Measurements from ENCODE around the gene HRH2.

HRH2 gene

DNA sequence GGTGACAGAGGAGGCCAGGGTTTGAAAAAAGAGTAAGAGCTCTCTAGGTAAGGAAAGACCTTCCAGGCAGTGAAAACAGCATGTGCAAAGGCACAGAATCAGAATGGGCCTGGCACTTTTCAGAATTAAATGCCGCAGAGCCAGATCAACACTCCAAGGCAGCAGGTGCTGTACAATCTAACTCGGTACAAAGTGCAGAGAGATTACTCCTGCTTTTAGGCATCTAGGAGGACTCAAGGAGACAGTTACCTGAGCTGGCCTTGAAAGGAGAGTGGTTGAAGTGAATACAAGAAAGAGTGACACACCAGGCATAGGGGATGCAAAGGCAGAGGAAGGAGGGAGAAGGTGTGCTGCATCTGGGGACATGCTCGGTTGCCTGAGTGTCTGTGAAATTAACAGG, 21.5 kb downstream of the HRH2 start:
- Histone ChIP-seq H2BK5ac (ENCODE audit: low read length) (no peak overlapping the region), H2AK5ac (ENCODE audit: low read depth, low read length) (no peak overlapping the region), H3K14ac (ENCODE audit: low read length) (no peak overlapping the region), H3K27ac (replicated peaks; ENCODE audit: low read length) (no peak overlapping the region), H3K4me3 (ENCODE audit: low read length in 2 of 2) (no peak overlapping the region), H3K27me3 (ENCODE audit: control insufficient read depth in 3 of 3, insufficient read depth in 3 of 3, low read depth in 1 of 3, low read length in 3 of 3) (peaks cover 0 to 13% (median 0%) of the 10 kb centered on the region in 3 experiments), H3K4ac (ENCODE audit: low read length) (no peak overlapping the region), H2BK120ac (ENCODE audit: low read depth, low read length) (no peak overlapping the region), H3K9me3 (replicated peaks in 1 of 2; ENCODE audit: control insufficient read depth in 2 of 2, insufficient read depth in 1 of 2, low read depth in 1 of 2, low read length in 2 of 2) (no peaks in the 10 kb centered on the region), H2BK12ac (ENCODE audit: low read length) (no peak overlapping the region), H4K8ac (ENCODE audit: low read depth, low read length) (no peak overlapping the region), H3K79me1 (ENCODE audit: low read depth, low read length) (no peaks in the 10 kb centered on the region), H2BK15ac (ENCODE audit: low read length) (no peak overlapping the region), H4K91ac (ENCODE audit: low read depth, low read length, poor library complexity) (no peak overlapping the region), H3K36me3 (replicated peaks in 1 of 2; ENCODE audit: control insufficient read depth in 2 of 2, insufficient read depth in 2 of 2, low read length in 2 of 2) (no peaks in the 10 kb centered on the region), H3K9ac (ENCODE audit: low read depth, low read length, poor library complexity) (no peak overlapping the region), H3K4me2 (ENCODE audit: insufficient read depth, low read length, poor library complexity, severe bottlenecking) (no peak overlapping the region), H2AFZ (ENCODE audit: low read length) (no peak overlapping the region), H3K18ac (ENCODE audit: low read length) (no peak overlapping the region), H3K4me1 (ENCODE audit: control insufficient read depth in 2 of 2, insufficient read depth in 1 of 2, low read depth in 1 of 2, low read length in 2 of 2) (peaks cover 0 to 1% of the 10 kb centered on the region in 2 donors), H3K23ac (ENCODE audit: low read depth, low read length, poor library complexity) (no peak overlapping the region)
- no peak for DNase-seq (ENCODE audit: low spot score)
- no CpG with 5 or more reads among the region's 3 CpGs for WGBS, 2 donors (ENCODE audit: extremely low coverage in 2 of 2, insufficient read length in 2 of 2, insufficient replicate concordance in 1 of 2)

DNA sequence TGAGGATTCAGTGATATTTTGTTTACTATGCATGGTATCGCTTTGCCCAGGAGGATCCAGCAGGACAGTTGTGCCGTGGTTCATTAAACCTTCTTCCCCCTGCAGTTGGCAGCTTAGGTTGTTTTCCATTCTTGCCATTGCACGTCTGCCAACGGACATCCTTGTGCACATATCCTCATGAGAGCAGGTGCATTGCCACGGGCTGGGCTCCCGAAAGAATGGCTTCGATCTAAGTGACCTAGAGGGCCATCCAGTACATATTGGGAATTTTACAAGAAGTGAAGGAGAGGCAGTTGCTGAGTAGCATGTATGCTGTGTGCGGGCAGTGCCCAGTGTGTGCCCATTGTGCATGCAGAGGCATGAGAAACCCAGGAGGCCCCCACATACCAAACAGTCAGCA, 22.1 kb downstream of the HRH2 start:
- no peak for DNase-seq (ENCODE audit: low spot score)
- no peak overlapping the region for H3K18ac ChIP-seq (ENCODE audit: low read length)
- H2AK5ac ChIP-seq (ENCODE audit: low read depth, low read length) = no peak overlapping the region
- H3K4me2 ChIP-seq (ENCODE audit: insufficient read depth, low read length, poor library complexity, severe bottlenecking) = no peak overlapping the region
- H2BK5ac ChIP-seq (ENCODE audit: low read length) = no peak overlapping the region
- H4K8ac ChIP-seq (ENCODE audit: low read depth, low read length) = no peak overlapping the region
- no peaks in the 10 kb centered on the region for H3K9me3 ChIP-seq (replicated peaks in 1 of 2; ENCODE audit: control insufficient read depth in 2 of 2, insufficient read depth in 1 of 2, low read depth in 1 of 2, low read length in 2 of 2)
- H3K4me3 ChIP-seq (ENCODE audit: low read length in 2 of 2) = no peak overlapping the region
- H2BK15ac ChIP-seq (ENCODE audit: low read length) = no peak overlapping the region
- no peak overlapping the region for H3K4ac ChIP-seq (ENCODE audit: low read length)
- no peaks in the 10 kb centered on the region for H3K36me3 ChIP-seq (replicated peaks in 1 of 2; ENCODE audit: control insufficient read depth in 2 of 2, insufficient read depth in 2 of 2, low read length in 2 of 2)
- no peak overlapping the region for H2AFZ ChIP-seq (ENCODE audit: low read length)
- no CpG with 5 or more reads among the region's 8 CpGs for WGBS, 2 donors (ENCODE audit: extremely low coverage in 2 of 2, insufficient read length in 2 of 2, insufficient replicate concordance in 1 of 2)
- H3K23ac ChIP-seq (ENCODE audit: low read depth, low read length, poor library complexity) = no peak overlapping the region
- no peak overlapping the region for H3K27ac ChIP-seq (replicated peaks; ENCODE audit: low read length)
- H3K79me1 ChIP-seq (ENCODE audit: low read depth, low read length) = no peaks in the 10 kb centered on the region
- H2BK120ac ChIP-seq (ENCODE audit: low read depth, low read length) = no peak overlapping the region
- peaks cover 0 to 13% (median 0%) of the 10 kb centered on the region in 3 experiments for H3K27me3 ChIP-seq (ENCODE audit: control insufficient read depth in 3 of 3, insufficient read depth in 3 of 3, low read depth in 1 of 3, low read length in 3 of 3)
- peaks cover 0 to 1% of the 10 kb centered on the region in 2 donors for H3K4me1 ChIP-seq (ENCODE audit: control insufficient read depth in 2 of 2, insufficient read depth in 1 of 2, low read depth in 1 of 2, low read length in 2 of 2)
- H2BK12ac ChIP-seq (ENCODE audit: low read length) = no peak overlapping the region
- H3K9ac ChIP-seq (ENCODE audit: low read depth, low read length, poor library complexity) = no peak overlapping the region
- H3K14ac ChIP-seq (ENCODE audit: low read length) = no peak overlapping the region
- H4K91ac ChIP-seq (ENCODE audit: low read depth, low read length, poor library complexity) = no peak overlapping the region

DNA sequence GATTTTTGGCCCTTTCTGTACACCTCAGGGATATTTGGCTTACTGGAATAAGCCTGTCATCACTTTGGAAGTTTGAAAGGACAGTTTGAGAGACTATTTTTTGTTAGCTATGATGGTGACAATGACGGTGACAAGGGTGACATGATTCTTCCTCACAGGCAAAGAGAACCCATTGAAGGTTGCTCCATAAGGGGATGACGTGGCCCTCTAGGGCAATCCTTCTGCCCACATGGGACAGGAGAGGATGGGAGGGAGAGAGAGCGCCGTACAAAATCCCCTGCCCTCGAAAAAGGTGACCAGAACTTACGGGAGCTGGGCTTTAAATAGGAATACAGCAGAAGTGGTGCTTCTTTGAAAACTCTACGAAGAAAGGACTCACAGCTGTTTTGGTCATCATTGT, 22.6 kb downstream of the HRH2 start:
- H3K27ac ChIP-seq (replicated peaks; ENCODE audit: low read length) = no peak overlapping the region
- H3K4ac ChIP-seq (ENCODE audit: low read length) = no peak overlapping the region
- no peak overlapping the region for H3K14ac ChIP-seq (ENCODE audit: low read length)

DNA sequence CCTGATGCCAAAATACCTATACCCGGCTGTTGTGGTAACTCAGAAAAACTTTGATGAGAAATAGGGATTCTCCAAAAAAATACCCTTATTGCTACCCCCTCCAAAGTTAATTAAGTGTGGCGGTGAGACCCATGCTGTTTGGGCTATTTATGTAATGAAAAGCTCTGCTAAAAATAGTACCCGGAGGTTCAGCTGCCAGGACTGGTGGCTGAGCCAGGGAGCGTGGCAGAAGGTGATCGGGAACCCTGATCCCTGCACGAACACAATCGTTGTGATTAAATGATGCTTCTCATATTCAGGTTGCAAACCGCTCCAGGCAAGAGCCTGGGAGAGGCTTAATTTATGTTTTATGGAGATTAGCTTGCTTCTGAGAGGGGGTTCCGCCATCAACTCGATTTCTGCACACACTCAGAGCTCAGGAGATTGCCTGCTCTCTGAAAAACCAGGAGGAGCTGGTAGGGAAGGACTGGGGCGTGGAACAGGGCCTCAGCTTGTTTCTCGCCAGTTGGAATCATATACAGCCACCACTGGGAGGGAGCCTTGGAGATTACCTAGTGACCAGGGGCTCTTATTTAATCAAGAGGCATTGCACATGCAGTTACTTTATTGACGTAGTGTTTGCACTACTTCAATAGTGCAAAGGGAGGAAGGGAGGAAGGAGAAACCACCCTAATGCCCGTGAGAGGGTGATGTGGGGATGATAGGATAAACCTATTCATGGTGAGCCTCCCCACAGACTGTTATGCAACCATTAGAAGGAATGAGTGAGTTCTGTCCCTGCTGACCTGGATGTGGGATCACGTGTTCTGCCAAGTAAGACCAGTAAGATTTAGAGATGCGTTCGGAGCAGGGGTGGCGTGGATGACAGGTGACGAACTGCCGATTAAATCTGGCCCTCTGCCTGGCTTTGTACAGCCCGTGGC, 23.4 kb downstream of the HRH2 start:
- no peaks in the 10 kb centered on the region for H3K36me3 ChIP-seq (replicated peaks in 1 of 2; ENCODE audit: control insufficient read depth in 2 of 2, insufficient read depth in 2 of 2, low read length in 2 of 2)
- no peak overlapping the region for H2BK5ac ChIP-seq (ENCODE audit: low read length)
- no peak overlapping the region for H3K23ac ChIP-seq (ENCODE audit: low read depth, low read length, poor library complexity)
- no peaks in the 10 kb centered on the region for H3K9me3 ChIP-seq (replicated peaks in 1 of 2; ENCODE audit: control insufficient read depth in 2 of 2, insufficient read depth in 1 of 2, low read depth in 1 of 2, low read length in 2 of 2)
- H3K4me1 ChIP-seq (ENCODE audit: control insufficient read depth in 2 of 2, insufficient read depth in 1 of 2, low read depth in 1 of 2, low read length in 2 of 2) = peaks cover 0 to 2% of the 10 kb centered on the region in 2 donors
- H3K4me2 ChIP-seq (ENCODE audit: insufficient read depth, low read length, poor library complexity, severe bottlenecking) = no peak overlapping the region
- H4K8ac ChIP-seq (ENCODE audit: low read depth, low read length) = no peak overlapping the region
- peaks cover 0 to 17% (median 0%) of the 10 kb centered on the region in 3 experiments for H3K27me3 ChIP-seq (ENCODE audit: control insufficient read depth in 3 of 3, insufficient read depth in 3 of 3, low read depth in 1 of 3, low read length in 3 of 3)
- no peak overlapping the region for H2BK15ac ChIP-seq (ENCODE audit: low read length)
- H3K9ac ChIP-seq (ENCODE audit: low read depth, low read length, poor library complexity) = no peak overlapping the region
- DNase-seq (ENCODE audit: low spot score) = no peak
- no peaks in the 10 kb centered on the region for H3K79me1 ChIP-seq (ENCODE audit: low read depth, low read length)
- H3K18ac ChIP-seq (ENCODE audit: low read length) = no peak overlapping the region
- no peak overlapping the region for H2AFZ ChIP-seq (ENCODE audit: low read length)
- H2BK12ac ChIP-seq (ENCODE audit: low read length) = no peak overlapping the region
- H3K4ac ChIP-seq (ENCODE audit: low read length) = no peak overlapping the region
- no peak overlapping the region for H3K14ac ChIP-seq (ENCODE audit: low read length)
- H2AK5ac ChIP-seq (ENCODE audit: low read depth, low read length) = no peak overlapping the region
- no peak overlapping the region for H3K27ac ChIP-seq (replicated peaks; ENCODE audit: low read length)
- no peak overlapping the region for H4K91ac ChIP-seq (ENCODE audit: low read depth, low read length, poor library complexity)
- H2BK120ac ChIP-seq (ENCODE audit: low read depth, low read length) = no peak overlapping the region
- H3K4me3 ChIP-seq (ENCODE audit: low read length in 2 of 2) = no peak overlapping the region
- no CpG with 5 or more reads among the region's 21 CpGs for WGBS, 2 donors (ENCODE audit: extremely low coverage in 2 of 2, insufficient read length in 2 of 2, insufficient replicate concordance in 1 of 2)

More for the DNA sequence above, 22.6 kb downstream of the HRH2 start:
- Histone ChIP-seq H2BK5ac (ENCODE audit: low read length) (no peak overlapping the region), H3K27me3 (ENCODE audit: control insufficient read depth in 3 of 3, insufficient read depth in 3 of 3, low read depth in 1 of 3, low read length in 3 of 3) (peaks cover 0 to 13% (median 0%) of the 10 kb centered on the region in 3 experiments), H2AFZ (ENCODE audit: low read length) (no peak overlapping the region), H4K8ac (ENCODE audit: low read depth, low read length) (no peak overlapping the region), H3K18ac (ENCODE audit: low read length) (no peak overlapping the region), H3K9ac (ENCODE audit: low read depth, low read length, poor library complexity) (no peak overlapping the region), H2AK5ac (ENCODE audit: low read depth, low read length) (no peak overlapping the region), H2BK12ac (ENCODE audit: low read length) (no peak overlapping the region), H3K9me3 (replicated peaks in 1 of 2; ENCODE audit: control insufficient read depth in 2 of 2, insufficient read depth in 1 of 2, low read depth in 1 of 2, low read length in 2 of 2) (no peaks in the 10 kb centered on the region), H3K4me2 (ENCODE audit: insufficient read depth, low read length, poor library complexity, severe bottlenecking) (no peak overlapping the region), H2BK15ac (ENCODE audit: low read length) (no peak overlapping the region), H3K4me1 (ENCODE audit: control insufficient read depth in 2 of 2, insufficient read depth in 1 of 2, low read depth in 1 of 2, low read length in 2 of 2) (peaks cover 0 to 1% of the 10 kb centered on the region in 2 donors), H3K79me1 (ENCODE audit: low read depth, low read length) (no peaks in the 10 kb centered on the region), H3K36me3 (replicated peaks in 1 of 2; ENCODE audit: control insufficient read depth in 2 of 2, insufficient read depth in 2 of 2, low read length in 2 of 2) (no peaks in the 10 kb centered on the region), H2BK120ac (ENCODE audit: low read depth, low read length) (no peak overlapping the region), H4K91ac (ENCODE audit: low read depth, low read length, poor library complexity) (no peak overlapping the region), H3K23ac (ENCODE audit: low read depth, low read length, poor library complexity) (no peak overlapping the region), H3K4me3 (ENCODE audit: low read length in 2 of 2) (no peak overlapping the region)
- WGBS, 2 donors (ENCODE audit: extremely low coverage in 2 of 2, insufficient read length in 2 of 2, insufficient replicate concordance in 1 of 2) = no CpG with 5 or more reads among the region's 7 CpGs
- no peak for DNase-seq (ENCODE audit: low spot score)
